Effector CD4-positive, alpha-beta T cell (primary cell): ENCODE results near the gene MYO15A.

ENCODE experiments used
- DNase-seq: peaks from one replicate; pipeline ENCODE4 v3.0.0-alpha.2; 2020
- total RNA-seq: gene quantifications from one replicate; lab custom pipeline; 2026; lab: John Stamatoyannopoulos, UW

The MYO15A gene
- 3.8 reads per million, percentile 14 among the genes with 10 or more reads in this experiment for total RNA-seq

GRCh38 chr17:18108401-18109312 lies at the start of gene MYO15A:
Gene MYO15A (plus strand): TSS chr17:18108756. CDS start chr17:18118801, 10,045 bp downstream.
- DNase-seq: no peak

- no peak for DNase-seq
Observed at GRCh38 chr17:18059283-18059682, 49.3 kb upstream of the MYO15A start.

DNA sequence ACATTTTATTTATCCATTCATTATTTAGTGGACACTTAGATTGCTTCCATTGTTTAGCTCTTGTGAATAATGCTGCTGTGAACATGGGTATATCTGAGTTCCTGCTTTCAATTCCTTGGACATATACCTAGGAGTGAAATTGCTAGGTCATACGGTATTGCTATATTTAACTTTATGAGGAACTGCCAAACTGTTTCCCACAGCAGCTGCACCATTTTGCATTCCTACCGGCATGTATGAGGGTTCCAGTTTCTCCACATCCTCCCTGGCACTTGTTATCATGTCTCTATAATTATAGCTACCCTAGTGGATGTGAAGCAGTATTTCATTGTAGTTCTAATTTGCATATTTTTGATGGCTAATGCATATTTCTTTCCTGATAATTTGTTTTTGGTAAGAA lies 44.5 kb upstream of the MYO15A start:
- DNase-seq: no peak

DNA sequence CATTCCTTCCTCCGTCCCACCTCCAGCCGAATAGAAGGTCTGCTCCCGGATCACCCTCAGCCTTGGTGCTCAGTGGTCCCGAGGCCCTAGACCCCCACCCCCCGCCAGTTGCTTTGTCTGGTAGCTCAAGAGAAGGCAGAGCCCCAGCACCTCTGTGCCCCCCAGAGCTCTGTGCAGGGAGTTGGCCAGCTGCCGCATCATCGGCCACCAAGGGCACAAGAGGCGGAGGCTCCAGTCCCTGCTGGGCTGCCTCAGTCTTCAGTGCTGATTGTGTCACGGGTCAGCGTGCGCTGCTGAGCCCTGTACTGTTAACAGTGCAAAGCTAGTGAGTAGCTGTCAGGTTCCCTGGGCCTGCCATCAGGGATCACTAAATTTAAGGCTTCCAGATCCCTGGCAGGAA lies 43.0 kb upstream of the MYO15A start:
- no peak for DNase-seq

- no peak for DNase-seq
Observed at GRCh38 chr17:18066866-18067265, 41.7 kb upstream of the MYO15A start.

DNA sequence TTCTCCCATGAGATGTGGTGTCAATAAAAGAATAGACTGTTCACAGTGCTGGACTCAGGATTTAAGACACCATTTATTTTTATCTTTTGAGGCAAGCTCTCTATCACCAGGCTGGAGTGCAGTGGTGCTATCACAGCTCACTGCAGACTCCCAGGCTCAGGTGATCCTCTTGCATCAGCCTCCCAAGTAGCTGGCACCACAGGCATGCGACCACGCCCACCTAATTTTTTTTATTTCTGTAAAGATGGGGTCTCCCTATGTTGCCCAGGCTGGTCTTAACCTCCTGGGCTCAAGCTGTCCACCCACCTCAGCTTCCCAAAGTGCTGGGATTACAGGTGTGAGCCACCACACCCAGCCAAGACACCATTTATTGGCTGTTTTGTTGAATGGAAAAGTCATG lies 39.5 kb upstream of the MYO15A start:
- DNase-seq: no peak

GRCh38 chr17:18070861-18071340 lies 37.7 kb upstream of the MYO15A start:
- DNase-seq: no peak

GRCh38 chr17:18071751-18072150 lies 36.8 kb upstream of the MYO15A start:
- DNase-seq: no peak

DNA sequence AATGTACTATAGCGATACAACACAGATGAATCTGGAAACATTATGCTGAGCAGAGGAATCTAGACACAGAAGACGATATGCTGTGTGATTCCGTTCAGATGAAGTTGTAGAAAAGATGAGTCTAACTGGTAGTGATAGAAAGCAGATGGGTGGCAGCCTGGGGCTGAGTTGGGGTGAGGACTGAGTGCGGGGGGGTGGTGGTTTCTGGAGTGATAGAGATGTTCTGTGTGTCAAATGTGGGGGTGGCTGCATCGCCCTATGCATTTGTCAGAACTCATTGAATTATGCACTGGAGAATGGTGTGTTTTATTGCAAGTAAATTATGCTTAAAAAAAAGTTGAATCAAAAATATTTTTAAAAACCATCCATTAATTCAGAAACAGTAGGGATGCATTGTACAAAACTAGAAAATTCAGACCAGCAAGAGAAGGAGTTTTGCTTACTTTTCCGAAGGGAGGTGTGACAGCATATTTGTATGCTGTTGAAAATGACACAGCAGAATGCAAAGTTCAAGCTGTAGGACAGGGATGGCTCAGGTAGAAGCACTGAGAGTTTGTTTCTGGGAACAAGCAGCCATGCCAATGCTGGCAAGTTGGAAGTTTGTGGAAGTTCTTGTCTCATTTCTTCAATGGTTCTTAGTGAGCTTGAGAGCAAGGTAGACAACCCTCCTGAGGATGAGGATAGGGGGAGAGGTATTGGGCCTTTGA lies 33.8 kb upstream of the MYO15A start:
- no peak for DNase-seq

- DNase-seq: no peak
Observed at GRCh38 chr17:18076936-18077335, 31.6 kb upstream of the MYO15A start.

DNA sequence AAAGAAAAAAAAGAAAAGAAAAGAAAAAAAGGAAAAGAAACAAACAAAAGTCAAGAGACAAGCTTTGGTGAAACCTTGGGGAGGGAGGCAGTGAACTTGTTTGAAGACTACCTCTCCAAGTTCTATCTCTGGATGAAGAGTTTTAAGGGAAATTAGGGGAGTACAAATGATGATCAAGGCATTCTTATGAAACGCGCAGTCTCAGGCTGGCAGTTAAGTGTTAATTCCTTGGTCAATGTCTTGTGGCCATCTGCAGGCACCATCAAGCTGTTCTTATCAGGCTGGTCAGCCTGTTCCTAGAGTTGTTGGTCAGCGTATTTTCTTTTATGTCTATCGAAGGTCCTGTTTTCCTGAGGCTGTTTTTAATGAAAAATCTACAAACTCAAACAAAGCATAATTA lies 29.0 kb upstream of the MYO15A start:
- no peak for DNase-seq

DNA sequence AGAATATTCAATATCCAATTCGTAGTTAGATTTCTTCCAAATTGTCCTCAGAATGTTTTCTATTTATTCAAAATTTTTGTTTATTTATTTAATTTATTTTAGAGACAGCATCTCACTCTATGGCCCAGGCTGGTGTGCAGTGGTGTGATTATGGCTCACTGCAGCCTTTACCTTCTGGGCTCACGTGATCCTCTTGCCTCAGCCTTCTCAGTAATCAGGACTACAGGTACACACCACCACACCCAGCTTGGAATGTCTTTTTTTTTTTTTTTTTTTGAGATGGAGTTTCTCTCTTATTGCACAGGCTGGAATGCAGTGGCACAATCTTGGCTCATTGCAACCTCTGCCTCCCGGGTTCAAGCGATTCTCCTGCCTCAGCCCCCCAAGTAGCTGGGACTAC lies 24.3 kb upstream of the MYO15A start:
- no peak for DNase-seq

- DNase-seq: peak; percentile 80
Observed at GRCh38 chr17:18087610-18088491, 20.7 kb upstream of the MYO15A start, which contains the start of gene DRG2. Gene DRG2 (plus strand): TSS chr17:18087948. CDS start chr17:18088024, 76 bp downstream.

GRCh38 chr17:18089613-18090012 lies 18.9 kb upstream of the MYO15A start:
- DNase-seq: no peak

GRCh38 chr17:18093616-18094408 lies 14.7 kb upstream of the MYO15A start:
- DNase-seq: no peak

- DNase-seq: no peak
Observed at GRCh38 chr17:18094409-18094807, 14.1 kb upstream of the MYO15A start.

DNA sequence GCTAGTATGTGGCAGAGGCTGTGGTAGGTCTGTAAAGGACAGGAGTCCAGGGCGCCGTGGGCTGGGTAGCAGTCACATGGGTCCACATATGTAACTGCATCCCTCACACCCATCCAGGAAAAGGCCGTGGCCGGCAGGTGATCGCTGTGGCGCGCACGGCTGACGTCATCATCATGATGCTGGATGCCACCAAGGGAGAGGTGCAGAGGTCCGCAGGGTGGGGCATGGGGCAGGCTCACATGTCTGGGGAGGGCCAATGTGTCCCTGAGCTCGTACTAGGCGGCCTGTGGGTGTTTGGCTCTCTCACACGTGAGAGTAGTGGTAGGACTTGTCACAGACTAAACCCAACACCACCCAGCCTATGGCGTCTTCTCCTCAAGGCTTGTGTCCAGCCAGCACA lies 9.0 kb upstream of the MYO15A start:
- DNase-seq: no peak

- DNase-seq: no peak
Observed at GRCh38 chr17:18100616-18101015, 7.9 kb upstream of the MYO15A start.

DNA sequence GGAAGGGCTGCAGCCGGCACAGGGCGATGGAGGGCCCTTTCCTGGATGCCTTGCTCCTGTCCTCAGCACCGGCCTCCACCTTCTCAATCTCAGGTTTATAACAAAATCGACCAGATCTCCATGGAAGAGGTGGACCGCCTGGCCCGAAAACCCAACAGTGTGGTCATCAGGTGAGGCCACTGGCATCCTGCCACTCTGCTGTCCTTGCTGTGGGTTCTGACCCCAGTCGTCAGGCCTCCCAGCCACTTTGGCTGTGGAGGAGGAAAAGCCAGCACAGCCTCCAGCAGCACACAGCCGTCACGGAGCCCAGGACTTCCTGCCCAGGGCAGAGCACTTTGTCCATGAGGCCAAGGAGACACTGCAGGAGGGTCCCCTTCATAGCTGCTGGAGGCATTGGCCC lies 6.7 kb upstream of the MYO15A start:
- no peak for DNase-seq

DNA sequence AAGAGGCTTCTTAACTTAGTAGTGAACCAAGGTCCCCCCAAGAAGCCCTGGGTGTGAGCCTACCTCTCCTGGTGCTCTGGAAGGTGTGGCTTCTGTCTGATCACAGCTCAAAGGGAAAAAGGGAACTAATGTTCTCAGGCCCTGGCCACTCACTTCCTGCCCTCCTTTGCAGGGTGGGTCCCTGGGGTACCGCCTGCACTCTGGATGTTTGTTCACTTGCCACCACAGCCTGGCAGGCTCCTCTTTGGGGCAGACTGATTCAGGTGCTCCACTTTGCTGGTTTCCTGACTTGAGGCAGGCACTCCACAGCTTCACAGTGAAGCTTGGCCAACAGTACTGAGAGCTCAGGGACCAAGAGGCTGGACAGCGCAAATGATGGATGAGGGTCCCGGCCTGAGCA lies 5.9 kb upstream of the MYO15A start:
- DNase-seq: no peak

DNA sequence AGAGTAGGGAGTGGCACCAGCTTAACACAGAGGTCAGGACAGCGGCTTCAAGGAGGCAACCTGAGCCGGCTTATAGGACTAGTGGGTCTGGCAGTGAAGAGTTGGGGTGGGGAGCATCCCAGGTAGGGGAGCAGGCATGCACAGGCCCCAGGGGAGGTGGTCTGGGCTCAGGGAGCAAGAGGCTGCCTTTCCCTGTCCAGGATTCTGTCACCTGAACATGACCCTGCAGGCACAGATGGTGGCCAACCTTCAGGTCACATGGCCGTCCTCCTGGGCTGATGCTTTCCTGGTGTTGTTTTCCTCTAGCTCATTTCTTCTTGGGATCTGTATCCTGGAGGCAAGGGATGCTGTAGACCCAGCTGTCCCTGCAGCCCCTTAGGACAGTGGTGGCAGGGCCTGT lies 3.5 kb upstream of the MYO15A start:
- DNase-seq: no peak

GRCh38 chr17:18105595-18105994 lies 3.0 kb upstream of the MYO15A start:
- no peak for DNase-seq
